SHP77 treated with DMSO at 0.1 percent for 48 hours (cell line): ENCODE data around the gene PIGH.
"Not testable (repeated sequence)": the region's sequence is repeated elsewhere in the genome, so short reads cannot be mapped to it uniquely, and the experiment has no call there.

ENCODE experiments used
- DNase-seq: peaks from one replicate; lab custom pipeline; 2025; lab: John Stamatoyannopoulos, UW

The PIGH gene

DNA sequence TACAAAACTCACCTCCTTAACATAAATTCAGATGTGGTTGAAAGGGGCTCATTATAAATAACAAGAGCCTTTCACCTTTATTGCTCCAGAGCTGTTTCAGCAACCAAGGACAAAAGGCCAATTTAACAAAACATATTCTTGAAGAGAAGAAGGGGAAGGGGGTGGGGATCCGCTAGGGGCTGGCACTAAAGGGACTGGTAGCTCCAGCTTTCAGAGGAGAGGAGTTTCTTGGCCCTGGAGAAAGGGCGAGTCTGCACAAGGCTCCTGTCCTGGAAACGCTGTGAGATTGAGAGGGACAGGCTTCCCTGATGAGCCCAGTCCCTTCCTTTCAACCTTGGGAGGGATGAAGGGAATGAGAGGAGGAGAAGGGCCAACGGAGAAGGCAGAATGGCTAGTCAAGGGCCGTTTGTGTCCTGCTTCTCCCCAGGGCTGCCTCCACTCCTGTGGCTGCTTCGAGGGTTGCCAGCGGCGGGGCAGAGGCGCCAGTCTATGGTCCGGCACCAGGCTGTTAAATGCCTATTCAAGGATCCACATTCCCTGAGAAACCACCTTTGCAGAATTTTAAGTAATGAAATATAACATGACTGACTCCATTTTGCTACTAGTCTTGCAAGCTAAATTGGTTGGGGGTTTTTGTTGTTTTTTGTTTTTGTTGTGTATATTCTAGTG lies 9.7 kb upstream of the PIGH start:
- DNase-seq = no peak

DNA sequence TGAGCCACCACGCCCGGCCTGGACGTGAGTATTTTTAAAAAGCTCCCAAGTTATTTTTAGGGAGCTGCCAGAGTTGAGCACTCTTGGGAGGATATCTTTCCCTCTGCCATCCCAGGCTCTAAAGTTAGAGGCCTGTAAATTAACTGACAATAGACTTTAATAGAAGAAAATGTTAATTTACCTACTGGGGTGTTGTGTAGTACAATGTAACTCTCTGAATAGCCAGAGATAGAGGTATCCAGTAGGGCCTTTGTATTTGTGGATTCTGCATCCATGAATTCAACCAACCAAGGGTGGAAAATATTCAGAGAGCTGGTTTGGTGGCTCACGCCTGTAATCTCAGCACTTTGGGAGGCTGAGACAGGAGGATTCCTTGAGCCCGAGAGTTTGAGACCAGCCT lies 7.6 kb upstream of the PIGH start:
- DNase-seq = no peak

DNA sequence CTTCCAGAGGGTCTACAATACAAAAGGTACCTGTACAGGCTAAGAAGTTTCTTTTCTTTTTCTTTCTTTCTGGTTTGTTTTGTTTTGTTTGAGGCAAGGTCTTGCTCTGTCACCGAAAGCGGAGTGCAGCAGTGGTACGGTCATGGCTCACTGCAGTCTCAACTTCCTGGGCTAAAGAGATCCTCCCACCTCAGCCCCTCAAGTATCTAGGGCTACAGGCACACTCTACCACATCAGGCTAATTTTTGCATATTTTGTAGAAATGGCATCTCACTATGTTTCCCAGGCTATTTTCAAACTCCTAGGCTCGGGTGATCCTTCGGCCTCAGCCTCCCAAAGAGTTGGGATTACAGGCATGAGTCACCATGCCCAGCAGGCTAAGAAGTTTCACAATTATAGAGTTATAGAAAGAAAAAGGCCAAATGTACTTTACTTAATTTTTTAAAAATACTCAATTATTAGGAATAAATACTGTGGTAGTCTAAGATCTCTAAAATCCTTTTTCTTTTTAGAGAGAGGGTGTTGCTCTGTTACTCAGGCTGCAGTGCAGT lies 3.0 kb upstream of the PIGH start:
- DNase-seq = no peak

DNA sequence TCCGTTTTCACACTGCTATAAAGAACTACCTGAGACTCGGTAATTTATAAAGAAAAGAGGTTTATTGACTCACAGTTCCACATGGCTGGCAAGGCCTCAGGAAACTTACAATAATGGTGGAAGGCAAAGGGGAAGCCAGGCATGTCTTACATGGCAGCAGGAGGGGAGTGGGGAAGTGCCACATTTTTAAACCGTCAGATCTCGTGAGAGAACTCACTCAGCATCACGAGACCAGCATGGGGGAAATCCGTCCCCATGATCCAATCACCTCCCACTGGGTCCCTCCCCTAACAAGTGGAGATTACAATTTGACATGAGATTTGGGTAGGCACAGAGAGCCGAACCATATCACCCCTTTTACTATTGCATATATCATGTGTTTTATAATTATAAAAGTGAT lies 2.0 kb upstream of the PIGH start:
- no peak for DNase-seq

DNA sequence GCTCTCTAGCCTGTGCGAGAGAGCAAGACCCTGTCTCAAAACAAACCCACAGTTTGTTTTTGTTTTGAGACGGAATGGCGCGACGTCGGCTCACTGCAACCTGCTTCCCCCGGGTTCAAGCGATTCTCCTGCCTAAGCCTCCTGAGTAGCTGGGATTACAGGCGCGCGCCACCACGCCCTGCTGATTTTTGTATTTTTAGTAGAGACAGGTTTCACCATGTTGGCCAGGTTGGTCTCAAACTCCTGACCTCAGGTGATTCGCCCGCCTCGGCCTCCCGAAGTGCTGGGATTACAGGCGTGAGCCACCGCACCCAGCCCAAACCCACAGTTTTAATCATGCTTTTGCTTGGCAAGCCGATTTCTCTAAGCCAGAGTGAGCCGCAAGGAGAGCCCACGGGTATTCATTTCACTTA lies 500 bp upstream of the PIGH start:
- not testable (repeated sequence) for DNase-seq

DNA sequence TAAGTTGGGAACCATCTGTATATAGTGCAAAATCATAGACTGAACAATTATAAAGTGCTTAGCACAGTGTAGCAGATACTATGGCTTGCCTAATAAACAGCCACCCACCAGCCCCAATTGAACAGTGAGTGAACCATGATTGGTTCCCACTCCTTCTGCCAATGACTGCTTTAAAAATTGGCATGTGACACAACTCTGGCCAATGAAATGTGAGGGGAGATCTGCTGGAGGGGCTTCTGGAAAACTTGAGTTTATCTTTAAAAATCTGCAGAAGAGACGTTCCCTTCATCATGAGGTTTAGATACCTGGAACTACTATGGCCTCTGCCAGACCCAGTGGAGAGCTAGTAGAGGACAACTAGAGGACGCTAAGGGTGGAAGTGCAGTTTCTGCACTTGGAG lies 4.7 kb downstream of the PIGH start:
- no peak for DNase-seq

DNA sequence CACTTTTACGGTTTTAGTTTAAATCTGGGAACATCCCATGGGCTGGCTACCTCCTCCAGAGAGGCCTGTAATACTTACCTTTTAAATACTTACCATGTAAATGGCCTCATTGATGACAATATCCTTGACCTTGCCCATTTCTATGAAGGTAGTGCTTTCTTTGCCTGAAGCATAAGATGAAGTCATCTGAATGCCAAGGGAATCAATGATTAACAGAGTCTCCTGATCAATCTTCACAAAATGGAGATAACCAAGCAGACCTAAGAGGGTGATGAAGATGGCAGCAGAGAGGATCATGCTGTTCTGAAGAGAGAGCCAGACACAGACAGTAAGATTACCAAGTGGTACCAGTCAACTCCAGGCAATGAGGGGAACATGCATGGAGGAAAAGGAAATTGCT lies 6.4 kb downstream of the PIGH start:
- DNase-seq = not testable (repeated sequence)

DNA sequence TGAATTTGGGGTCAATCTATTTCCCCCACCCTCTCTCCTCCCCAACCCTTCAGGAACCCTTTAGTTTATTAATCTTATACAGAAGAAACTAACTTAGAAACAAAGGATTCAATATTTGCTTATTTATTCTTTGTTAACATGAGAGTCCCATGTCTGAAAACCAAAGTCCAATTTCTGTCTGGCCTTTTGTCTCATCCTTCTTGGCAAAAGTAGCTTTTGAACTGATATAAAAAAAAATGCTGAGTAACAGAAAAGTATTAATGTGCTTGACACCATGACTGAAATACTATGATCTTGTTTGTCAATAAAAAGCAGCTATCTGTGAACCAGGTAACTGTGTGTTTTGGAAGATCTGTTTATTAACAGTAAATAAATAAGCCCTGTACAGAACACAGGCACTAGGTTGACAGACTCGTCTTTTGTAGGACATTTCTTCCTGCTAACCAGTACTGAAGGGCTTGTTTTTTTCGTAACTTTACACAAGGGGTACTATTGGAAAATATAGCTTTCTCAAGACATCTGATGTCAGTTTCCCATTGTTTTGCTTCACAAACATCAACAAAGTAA lies 10.8 kb downstream of the PIGH start:
- no peak for DNase-seq

DNA sequence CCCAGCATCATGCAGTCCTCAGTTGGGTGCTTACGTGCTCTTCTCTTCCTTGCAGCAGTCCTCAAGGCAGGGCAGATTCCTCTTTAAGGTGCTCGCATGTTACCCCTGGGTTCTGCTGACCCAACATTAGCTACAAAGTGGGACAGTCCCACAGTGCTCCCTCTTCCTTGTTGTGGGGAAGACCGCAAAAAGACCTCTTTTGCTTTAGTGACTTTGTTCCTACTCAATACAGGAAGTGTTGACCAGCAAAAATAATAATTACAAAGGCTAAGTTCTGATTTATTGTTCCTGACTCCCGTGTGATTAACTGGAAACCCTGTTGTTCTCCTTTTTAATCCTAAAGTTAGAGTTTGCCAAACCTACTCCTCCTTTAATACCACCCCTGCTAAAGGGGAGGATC lies 13.7 kb downstream of the PIGH start:
- no peak for DNase-seq

DNA sequence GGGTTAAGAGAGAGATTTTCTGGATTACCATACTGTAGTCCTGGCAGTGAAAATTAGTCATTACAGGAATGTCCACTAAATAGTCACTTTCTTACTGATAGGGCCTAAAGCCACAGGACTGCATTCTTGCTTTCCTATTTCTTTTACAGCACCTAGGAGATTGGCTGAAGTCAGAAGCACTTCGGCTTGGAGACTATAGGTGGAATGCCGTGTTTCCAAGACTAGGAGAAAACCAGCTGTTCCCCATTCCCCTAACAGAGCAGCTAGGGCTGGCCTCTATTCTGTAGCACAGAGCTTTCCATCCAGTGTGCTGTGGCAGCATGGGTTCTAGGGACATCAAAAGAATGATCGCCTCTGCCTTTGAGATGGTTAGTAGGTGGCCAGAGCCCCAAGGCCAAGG lies 15.1 kb downstream of the PIGH start:
- no peak for DNase-seq

DNA sequence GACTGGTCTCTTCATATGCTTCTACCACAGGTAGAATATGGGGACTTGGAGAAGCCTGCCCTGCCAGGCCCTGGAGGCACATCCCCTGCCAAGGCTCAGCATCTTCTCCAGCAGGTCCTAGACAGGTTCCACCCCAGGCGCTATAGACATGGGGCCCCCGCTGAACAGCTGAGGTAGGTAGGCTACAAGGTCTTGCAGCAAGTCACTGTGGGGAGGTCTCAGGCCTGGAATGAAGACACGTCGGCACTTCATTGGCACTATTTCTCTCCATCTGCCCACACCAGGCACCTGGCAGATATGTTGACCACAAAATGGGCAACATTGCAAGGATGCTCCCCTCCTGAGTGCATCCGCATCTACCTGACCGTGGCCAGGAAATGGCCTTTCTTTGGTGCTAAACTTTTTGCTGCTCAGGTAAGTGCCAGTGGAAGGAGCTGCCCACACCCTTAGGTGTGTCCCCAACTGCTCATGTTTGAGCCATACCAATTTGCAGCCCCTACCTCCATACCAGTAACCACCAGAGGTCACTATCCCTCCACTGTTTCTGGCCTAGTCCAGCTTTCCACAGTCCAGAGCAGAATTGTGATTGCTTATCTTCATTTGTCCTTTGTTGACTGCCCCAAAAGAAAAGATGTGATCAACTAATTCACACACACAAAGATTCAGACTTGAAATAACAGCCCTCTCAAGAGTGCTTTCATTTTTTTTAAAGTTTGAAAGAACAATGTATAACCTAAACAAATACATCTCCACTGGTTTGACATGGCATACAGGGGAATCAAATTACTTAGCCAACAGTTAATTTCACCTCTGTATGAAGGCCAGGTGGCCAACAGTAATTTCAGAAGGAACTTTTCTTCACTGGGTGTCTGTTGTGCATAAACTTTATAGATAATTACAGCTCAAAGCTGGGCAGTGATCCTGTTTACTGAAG lies 16.1 kb downstream of the PIGH start:
- DNase-seq = peak; percentile 4

DNA sequence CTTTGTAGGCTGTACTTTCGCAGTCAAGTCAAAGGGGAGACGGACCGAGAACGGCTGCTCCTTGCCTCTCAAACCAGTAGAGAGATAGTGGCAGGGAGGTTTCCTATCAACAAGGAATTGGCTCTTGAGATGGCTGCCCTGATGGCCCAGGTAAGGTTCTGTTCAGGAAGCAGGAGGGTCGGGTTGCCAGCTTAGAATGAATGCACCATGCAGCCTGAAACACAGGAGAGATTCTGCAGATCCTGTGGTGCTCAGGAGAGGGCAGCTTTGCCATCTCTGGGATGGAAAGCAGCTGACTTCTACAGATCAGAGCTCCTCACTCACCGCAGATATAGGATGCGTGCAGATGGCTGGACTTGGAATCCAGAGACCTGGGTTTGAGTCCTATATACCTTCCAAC lies 18.0 kb downstream of the PIGH start:
- no peak for DNase-seq

DNA sequence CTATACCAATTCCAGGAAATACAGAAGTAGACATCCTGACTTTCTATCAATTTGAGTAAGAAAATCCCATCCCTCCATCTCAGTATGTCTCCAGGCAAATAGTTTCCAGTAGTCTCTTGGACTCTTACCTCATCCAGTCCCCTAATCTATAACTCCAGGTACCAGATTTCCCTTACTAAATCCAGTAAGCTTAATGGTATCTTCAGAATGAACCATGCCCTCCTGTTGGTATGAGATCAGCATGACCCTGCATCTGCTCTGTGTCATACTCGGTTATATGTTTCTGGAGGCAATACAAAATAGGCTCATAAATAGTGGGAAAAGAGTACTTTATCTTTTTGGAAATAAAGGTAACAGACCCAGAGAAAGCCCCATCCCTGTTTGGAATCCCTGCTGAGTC lies 18.4 kb downstream of the PIGH start:
- DNase-seq = no peak

DNA sequence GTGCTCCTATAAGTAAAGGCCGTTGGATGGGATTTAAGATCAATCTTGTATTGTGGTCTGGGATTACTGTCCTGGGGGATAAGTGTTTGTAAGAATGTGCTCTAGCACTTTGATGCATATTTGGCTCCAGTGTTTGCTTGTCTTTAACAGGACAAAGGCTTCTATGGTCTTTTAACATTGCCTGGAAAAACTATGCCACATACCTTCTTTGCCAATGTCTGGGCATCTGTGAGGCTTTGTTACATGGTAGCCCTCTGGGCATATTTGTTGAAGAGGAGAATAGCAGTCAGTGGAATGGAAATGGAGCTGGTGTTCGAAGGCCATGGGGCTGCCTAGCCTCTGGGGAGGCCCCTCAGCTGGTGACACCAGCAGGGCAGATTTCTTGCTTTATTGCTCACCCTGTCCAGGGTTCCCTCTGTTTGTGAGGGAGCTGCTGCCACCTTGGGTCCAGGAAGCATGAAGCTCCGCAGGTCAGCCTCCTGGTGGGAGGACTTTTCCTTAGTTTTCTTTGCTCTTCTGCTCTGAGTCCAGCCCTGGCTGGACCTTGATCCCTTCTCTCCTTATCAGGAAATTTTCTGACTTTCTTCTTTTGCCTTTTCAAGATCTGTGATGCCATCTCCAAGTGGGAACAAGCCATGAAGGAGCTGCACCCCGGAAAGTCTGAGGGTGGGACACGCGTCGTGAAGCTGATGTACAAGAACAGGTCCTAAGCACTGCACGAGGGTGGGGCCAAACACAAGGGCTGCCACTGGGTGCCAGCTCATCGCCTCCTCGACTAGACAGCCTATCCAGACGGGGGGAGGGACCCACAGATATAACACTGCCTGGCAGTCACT lies 19.5 kb downstream of the PIGH start:
- DNase-seq = no peak

DNA sequence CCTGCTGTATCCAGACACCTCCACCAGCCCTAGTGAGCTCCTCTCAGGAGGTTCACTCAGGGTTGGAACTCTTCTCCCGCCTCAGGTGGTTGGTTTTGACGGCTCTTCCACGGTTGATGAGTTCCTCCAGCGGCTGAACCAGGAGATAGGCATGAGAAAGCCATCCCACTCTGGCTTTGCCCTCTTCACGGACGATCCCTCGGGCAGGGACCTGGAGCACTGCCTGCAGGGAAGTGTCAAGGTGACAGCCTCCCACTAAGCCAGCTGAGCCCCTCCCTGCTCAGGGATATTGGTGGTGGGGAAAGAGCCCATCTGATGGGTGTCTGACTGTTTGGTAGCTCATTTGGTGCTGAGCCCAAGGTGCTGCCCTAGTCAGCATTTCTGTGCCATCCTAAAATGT lies 20.4 kb downstream of the PIGH start:
- no peak for DNase-seq

DNA sequence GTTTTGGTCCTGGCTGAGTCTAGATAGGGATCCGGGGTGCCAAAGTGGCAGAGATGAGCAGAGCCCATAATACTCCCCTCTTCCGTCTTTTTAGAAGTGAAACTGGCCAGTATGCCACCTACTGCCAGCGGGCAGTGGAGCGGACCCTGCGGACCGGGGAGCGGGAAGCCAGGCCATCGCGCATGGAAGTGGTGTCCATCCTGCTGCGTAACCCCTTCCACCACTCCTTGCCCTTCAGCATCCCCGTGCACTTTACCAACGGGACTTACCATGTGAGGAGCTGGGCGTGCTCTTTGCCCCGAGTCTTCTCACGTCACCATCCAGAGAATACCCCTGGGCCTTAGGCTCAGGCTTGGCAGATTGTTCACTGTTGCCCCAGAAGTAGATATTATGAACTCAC lies 21.0 kb downstream of the PIGH start:
- no peak for DNase-seq

DNA sequence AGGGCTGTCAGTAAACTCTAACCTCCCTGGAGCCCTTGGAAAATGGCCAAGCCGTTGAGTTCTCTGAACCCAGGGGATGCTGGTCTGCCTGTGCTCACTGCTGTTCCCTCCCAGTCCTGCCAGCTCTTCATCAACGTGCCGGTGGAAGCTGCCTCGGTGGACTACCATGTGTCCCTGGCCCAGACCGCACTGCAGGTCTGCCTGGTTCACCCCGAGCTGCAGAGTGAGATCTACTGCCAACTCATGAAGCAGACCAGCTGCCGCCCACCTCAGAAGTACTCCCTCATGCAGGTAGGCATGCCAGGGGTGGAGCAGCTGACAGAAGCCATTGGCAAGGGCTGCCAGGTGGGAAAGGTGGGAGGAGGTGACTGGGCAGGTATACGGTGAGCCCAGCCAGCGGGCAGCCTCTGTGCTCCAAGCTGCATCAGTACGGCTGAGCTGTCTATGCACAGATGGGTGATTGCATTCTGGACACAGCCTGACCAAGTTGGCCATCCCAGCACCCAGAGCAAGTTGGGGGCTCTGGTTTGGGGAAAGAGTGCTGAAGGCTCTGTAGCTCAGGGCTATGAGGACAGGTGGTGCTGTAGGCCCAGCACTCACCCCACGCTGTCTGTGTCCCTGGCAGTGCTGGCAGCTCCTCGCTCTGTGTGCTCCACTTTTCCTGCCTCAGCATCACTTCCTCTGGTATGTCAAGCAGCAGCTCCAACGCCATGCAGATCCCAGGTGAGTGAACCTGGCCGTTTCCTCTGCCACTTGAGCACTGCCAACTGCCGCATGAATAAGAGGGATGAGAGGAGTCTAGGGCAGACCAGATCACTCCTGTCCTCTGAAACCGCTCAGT lies 21.9 kb downstream of the PIGH start:
- no peak for DNase-seq

DNA sequence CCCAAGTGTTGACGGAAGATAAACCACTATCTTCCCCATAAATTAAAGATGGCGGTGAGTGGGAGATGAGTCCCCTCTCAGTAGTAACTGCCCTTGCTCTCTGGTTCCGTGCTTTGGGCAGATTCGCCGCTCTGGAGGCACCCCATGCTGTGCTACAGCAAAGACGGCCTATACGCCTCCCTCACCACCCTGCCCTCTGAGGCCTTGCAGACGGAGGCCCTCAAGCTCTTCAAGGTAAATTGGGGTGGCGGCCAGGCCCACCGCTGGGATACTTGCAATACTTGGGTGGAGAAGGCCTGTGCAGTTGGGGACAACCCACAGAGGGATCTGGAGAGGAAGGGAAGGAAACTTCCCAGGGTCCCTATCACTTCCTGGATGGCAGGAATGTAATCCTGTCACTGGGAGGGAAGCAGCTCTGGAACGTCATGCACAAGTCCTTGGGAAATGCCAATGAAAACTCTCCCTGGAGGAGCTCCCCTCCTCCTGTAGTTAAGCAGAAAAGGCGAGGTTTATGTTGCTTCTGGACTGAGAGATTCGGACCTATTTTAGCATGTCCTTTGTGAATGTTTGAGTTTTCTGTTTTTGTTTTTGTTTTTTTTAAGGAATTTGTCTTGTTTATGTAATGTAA lies 22.8 kb downstream of the PIGH start:
- DNase-seq = no peak

DNA sequence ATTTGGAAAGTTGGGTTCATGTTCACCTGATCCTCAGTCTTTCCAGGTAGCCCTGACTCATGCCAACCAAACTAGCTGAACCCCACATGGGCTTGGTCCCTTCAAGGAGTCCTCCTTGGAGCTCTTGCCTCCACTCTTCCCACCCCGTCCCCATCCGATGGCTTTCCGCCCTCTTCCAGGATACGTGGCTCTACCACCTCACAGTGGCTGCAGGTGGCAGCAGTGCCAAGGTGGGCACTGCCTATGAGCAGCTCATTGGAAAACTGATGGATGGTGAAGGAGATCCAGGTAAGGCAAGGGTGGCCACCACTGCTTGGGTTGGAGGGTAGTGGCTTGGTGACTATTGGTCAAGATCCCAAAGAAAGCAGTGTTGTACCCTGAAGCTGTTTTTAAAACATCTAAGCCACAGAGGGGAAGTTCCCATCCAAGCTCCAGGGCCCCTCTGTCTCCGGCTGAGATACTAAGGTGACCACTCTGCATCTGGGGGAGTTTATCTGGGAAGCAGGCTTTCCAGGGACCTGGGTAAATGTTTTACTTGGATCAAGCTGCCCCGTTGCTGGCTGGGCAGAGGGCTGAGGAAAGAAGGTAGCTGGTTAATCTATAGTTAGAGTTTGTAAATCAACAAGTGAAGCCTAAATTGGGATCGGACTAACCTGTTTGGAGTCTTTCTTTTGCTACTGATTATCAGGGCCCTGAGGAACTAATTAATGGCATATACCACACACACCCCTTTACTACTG lies 23.7 kb downstream of the PIGH start:
- no peak for DNase-seq

DNA sequence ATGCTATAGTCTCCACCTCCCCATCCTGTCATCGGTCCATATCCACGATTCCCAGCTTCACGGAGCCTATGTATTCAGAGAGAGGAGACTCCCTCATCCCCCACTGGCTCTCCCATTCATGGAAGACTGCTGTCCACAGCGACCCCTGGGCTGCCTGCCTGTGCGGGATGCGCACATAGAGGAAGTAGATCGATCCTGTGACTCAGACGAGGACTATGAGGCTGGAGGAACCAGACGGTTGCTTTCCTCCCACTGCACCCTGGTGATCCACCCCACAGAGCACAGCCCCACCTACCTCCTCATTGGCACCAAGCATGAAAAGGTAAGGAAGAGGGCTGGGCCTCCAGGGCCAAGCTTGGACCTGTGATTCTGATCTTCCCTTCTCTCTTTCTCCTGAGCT lies 24.4 kb downstream of the PIGH start:
- no peak for DNase-seq
